Measurements from ENCODE around the gene MYO3B. TPM values are rescaled to one million over a fixed set of nuclear protein-coding genes. Genes with fewer than 3 reads are reported as not detected.

MYO3B gene
- total RNA-seq, 4 donors from 2014 or later = 0.09 to 9.1 TPM; not detected in 2

- no peaks in the 10 kb centered on the region for H3K9me3 ChIP-seq
- DNase-seq = no peak
- H3K36me3 ChIP-seq = no peaks in the 10 kb centered on the region
- no peaks in the 10 kb centered on the region for H3K27me3 ChIP-seq
- peak overlapping the region; percentile 38 to 46 for H3K27ac ChIP-seq
- H3K4me1 ChIP-seq = peaks cover 0 to 4% of the 10 kb centered on the region in 2 donors
- H3K4me3 ChIP-seq = no peak overlapping the region
- TF ChIP-seq CTCF (IDR thresholded peaks at IDR 0.05) (no peak), POLR2A (IDR thresholded peaks at IDR 0.05) (no peak)
- intact Hi-C loops (cut with DNase I; ENCODE audit: low total_unique reads) = no loop called here
Measured at GRCh38 chr2:170553748-170554147, 375.8 kb downstream of the MYO3B start.

GRCh38 chr2:170554278-170554955 is 376.5 kb downstream of the MYO3B start:
- H3K27me3 ChIP-seq = no peaks in the 10 kb centered on the region
- peak; percentile 53 to 66 for DNase-seq
- H3K4me1 ChIP-seq = peaks cover 0 to 4% of the 10 kb centered on the region in 2 donors
- intact Hi-C loops (cut with DNase I; ENCODE audit: low total_unique reads) = no loop called here
- H3K36me3 ChIP-seq = no peaks in the 10 kb centered on the region
- peak overlapping the region; percentile 38 to 46 for H3K27ac ChIP-seq
- H3K9me3 ChIP-seq = no peaks in the 10 kb centered on the region
- H3K4me3 ChIP-seq = no peak overlapping the region
- TF ChIP-seq CTCF (IDR thresholded peaks at IDR 0.05) (no peak), POLR2A (IDR thresholded peaks at IDR 0.05) (no peak)

GRCh38 chr2:170562928-170563327 is 385.0 kb downstream of the MYO3B start:
- no peak for DNase-seq
- no peaks in the 10 kb centered on the region for H3K36me3 ChIP-seq
- H3K9me3 ChIP-seq = no peaks in the 10 kb centered on the region
- no peak for TF ChIP-seq POLR2A (IDR thresholded peaks at IDR 0.05)
- TF ChIP-seq CTCF (IDR thresholded peaks at IDR 0.05) = no peak
- H3K27me3 ChIP-seq = no peaks in the 10 kb centered on the region
- intact Hi-C loops (cut with DNase I; ENCODE audit: low total_unique reads) = no loop called here
- no peak overlapping the region for H3K27ac ChIP-seq
- H3K4me1 ChIP-seq = no peaks in the 10 kb centered on the region
- no peak overlapping the region for H3K4me3 ChIP-seq

- TF ChIP-seq POLR2A (IDR thresholded peaks at IDR 0.05) (no peak), CTCF (IDR thresholded peaks at IDR 0.05) (no peak)
- Histone ChIP-seq H3K4me3 (no peak overlapping the region), H3K27ac (no peak overlapping the region), H3K27me3 (no peaks in the 10 kb centered on the region), H3K9me3 (no peaks in the 10 kb centered on the region), H3K4me1 (no peaks in the 10 kb centered on the region), H3K36me3 (no peaks in the 10 kb centered on the region)
- DNase-seq = no peak
- intact Hi-C loops (cut with DNase I; ENCODE audit: low total_unique reads) = no loop called here
Measured at GRCh38 chr2:170563401-170563800, 385.5 kb downstream of the MYO3B start.

GRCh38 chr2:170566138-170566537 is 388.2 kb downstream of the MYO3B start:
- Histone ChIP-seq H3K9me3 (no peaks in the 10 kb centered on the region), H3K4me1 (no peaks in the 10 kb centered on the region), H3K4me3 (no peak overlapping the region), H3K36me3 (no peaks in the 10 kb centered on the region), H3K27me3 (no peaks in the 10 kb centered on the region), H3K27ac (no peak overlapping the region)
- TF ChIP-seq CTCF (IDR thresholded peaks at IDR 0.05) (no peak), POLR2A (IDR thresholded peaks at IDR 0.05) (no peak)
- DNase-seq = no peak
- intact Hi-C loops (cut with DNase I; ENCODE audit: low total_unique reads) = no loop called here

Data from uterus (tissue), 4 donors.